ENCODE data around the gene TSACC.

TSACC gene

DNA sequence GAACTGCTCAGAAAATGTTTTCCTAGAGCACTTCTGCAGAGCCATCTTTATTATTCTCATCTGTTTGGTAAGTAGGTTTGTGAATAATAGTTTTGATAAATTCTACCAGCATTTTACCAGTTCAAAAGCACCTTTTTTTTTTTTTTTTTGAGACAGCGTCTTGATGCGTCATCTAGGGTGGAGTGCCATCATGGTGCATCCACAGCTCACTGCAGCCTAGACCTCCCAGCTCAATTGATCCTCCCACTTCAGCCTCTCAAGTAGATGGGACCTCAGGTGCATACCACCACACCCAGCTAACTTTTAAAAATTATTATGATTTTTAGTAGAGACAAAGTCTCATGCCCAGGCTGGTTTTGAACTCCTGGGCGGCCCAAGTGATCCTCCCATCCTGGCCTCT, 20.9 kb downstream of the TSACC start:
- no peak for TF ChIP-seq EP300 (IDR thresholded peaks at IDR 0.05; ENCODE audit: borderline replicate concordance)
- TF ChIP-seq, protein P1, sequence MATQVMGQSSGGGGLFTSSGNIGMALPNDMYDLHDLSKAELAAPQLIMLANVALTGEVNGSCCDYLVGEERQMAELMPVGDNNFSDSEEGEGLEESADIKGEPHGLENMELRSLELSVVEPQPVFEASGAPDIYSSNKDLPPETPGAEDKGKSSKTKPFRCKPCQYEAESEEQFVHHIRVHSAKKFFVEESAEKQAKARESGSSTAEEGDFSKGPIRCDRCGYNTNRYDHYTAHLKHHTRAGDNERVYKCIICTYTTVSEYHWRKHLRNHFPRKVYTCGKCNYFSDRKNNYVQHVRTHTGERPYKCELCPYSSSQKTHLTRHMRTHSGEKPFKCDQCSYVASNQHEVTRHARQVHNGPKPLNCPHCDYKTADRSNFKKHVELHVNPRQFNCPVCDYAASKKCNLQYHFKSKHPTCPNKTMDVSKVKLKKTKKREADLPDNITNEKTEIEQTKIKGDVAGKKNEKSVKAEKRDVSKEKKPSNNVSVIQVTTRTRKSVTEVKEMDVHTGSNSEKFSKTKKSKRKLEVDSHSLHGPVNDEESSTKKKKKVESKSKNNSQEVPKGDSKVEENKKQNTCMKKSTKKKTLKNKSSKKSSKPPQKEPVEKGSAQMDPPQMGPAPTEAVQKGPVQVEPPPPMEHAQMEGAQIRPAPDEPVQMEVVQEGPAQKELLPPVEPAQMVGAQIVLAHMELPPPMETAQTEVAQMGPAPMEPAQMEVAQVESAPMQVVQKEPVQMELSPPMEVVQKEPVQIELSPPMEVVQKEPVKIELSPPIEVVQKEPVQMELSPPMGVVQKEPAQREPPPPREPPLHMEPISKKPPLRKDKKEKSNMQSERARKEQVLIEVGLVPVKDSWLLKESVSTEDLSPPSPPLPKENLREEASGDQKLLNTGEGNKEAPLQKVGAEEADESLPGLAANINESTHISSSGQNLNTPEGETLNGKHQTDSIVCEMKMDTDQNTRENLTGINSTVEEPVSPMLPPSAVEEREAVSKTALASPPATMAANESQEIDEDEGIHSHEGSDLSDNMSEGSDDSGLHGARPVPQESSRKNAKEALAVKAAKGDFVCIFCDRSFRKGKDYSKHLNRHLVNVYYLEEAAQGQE (IDR thresholded peaks at IDR 0.05; ENCODE audit: low read depth) = no peak
- no peak for TF ChIP-seq CREB1 (IDR thresholded peaks at IDR 0.05; ENCODE audit: low read depth)
- no peak for TF ChIP-seq ZBTB7A (IDR thresholded peaks at IDR 0.05; ENCODE audit: low read depth)
- TF ChIP-seq CEBPB (IDR thresholded peaks at IDR 0.05) = no peak
- no peak for TF ChIP-seq NFIC (IDR thresholded peaks at IDR 0.05)
- TF ChIP-seq FOXM1 (IDR thresholded peaks at IDR 0.05; ENCODE audit: borderline replicate concordance, low read depth) = no peak
- TF ChIP-seq TAF1 (IDR thresholded peaks at IDR 0.05; ENCODE audit: low read depth) = no peak
- TF ChIP-seq, protein P2, sequence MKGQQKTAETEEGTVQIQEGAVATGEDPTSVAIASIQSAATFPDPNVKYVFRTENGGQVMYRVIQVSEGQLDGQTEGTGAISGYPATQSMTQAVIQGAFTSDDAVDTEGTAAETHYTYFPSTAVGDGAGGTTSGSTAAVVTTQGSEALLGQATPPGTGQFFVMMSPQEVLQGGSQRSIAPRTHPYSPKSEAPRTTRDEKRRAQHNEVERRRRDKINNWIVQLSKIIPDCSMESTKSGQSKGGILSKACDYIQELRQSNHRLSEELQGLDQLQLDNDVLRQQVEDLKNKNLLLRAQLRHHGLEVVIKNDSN (IDR thresholded peaks at IDR 0.05) = no peak
- no peak for TF ChIP-seq TEAD4 (IDR thresholded peaks at IDR 0.05)
- TF ChIP-seq EGR1 (IDR thresholded peaks at IDR 0.05) = no peak
- TF ChIP-seq RAD21 (IDR thresholded peaks at IDR 0.05; ENCODE audit: low read depth) = no peak
- TF ChIP-seq TCF12 (IDR thresholded peaks at IDR 0.05; ENCODE audit: low read depth) = no peak
- TF ChIP-seq, protein P3, sequence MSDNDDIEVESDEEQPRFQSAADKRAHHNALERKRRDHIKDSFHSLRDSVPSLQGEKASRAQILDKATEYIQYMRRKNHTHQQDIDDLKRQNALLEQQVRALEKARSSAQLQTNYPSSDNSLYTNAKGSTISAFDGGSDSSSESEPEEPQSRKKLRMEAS (IDR thresholded peaks at IDR 0.05) = no peak
- TF ChIP-seq YY1 (IDR thresholded peaks at IDR 0.05; ENCODE audit: low read depth) = no peak

DNA sequence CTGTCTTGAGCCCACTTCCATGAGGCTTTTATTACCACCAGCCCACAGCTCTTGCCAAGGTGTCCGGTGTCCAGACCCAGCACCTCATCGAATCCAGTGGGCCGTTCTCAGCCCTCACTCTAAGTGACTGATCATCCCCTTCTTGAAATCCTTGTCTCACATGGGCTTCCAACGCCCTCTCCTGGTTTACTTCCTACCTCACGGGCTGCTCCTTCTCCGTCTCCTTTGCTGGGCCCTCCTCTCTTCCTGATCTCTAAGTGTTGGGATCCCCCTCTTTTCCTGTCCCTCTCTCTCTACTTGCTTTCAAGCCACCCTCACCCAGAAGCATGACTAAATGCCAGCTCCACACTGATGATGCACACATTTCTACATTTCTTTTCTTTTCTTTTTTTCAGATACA, 21.6 kb downstream of the TSACC start:
- TF ChIP-seq YY1 (IDR thresholded peaks at IDR 0.05; ENCODE audit: low read depth) (no peak), CEBPB (IDR thresholded peaks at IDR 0.05) (no peak), FOXM1 (IDR thresholded peaks at IDR 0.05; ENCODE audit: borderline replicate concordance, low read depth) (no peak), NFIC (IDR thresholded peaks at IDR 0.05) (no peak), TEAD4 (IDR thresholded peaks at IDR 0.05) (no peak), TCF12 (IDR thresholded peaks at IDR 0.05; ENCODE audit: low read depth) (no peak)
- TF ChIP-seq, protein P1 (IDR thresholded peaks at IDR 0.05; ENCODE audit: low read depth) = no peak
- TF ChIP-seq, protein P2 (IDR thresholded peaks at IDR 0.05) = no peak

DNA sequence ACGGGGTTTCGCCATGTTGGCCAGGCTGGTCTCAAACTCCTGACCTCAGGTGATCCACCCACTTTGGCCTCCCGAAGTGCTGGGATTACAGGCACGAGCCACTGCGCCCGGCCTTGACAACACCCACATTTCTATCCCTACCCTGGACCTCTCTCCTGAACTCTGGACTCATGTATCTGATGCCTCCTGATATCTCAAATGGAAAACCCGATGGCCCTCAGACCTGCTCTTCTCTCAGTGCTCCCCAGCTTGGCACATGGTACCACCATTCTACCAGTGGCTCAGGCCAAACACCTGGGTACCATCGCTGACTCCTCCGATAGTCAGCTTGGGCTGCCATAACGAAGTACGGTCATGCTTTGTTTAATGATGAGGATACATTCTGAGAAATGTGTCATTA, 22.2 kb downstream of the TSACC start:
- TF ChIP-seq TAF1 (IDR thresholded peaks at IDR 0.05; ENCODE audit: low read depth) = no peak

DNA sequence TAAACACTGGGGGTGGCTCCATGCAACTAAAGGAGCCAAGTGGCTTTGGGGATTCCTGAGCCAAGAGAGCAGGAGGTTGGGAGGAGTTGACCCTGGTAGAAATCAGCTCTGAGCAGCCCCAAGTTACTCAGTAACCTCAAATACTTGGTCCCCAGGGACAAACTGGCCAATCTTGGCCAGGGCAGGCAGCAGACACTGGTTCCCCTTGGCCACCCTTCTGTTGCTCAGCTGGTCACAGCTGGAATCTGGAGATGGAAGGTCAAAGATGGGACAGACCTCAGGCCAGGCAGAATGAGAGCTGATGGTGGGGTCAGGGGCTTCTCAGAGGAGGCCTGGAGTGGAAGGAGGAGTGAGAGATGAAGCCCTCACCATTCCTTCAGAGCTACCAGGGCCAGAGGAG, 27.4 kb downstream of the TSACC start:
- TF ChIP-seq TEAD4 (IDR thresholded peaks at IDR 0.05) = no peak
- TF ChIP-seq, protein P2 (IDR thresholded peaks at IDR 0.05) = no peak
- TF ChIP-seq, protein P1 (IDR thresholded peaks at IDR 0.05; ENCODE audit: low read depth) = no peak
- TF ChIP-seq, protein P3 (IDR thresholded peaks at IDR 0.05) = no peak
- no peak for TF ChIP-seq CEBPB (IDR thresholded peaks at IDR 0.05)
- no peak for TF ChIP-seq FOXM1 (IDR thresholded peaks at IDR 0.05; ENCODE audit: borderline replicate concordance, low read depth)
- no peak for TF ChIP-seq ZBTB7A (IDR thresholded peaks at IDR 0.05; ENCODE audit: low read depth)
- no peak for TF ChIP-seq YY1 (IDR thresholded peaks at IDR 0.05; ENCODE audit: low read depth)
- TF ChIP-seq RAD21 (IDR thresholded peaks at IDR 0.05; ENCODE audit: low read depth) = no peak

Measured in Ishikawa (cell line).